GM23338 (cell line): Measurements from ENCODE around the gene C10orf71. TPM values are rescaled to one million over a fixed set of nuclear protein-coding genes. Genes with fewer than 3 reads are reported as not detected.

ENCODE experiments used
- ATAC-seq: fragments of 200-7000 bp; cut with Tn5 transposase; 3 replicates; pipeline ENCODE4 v1.9.1; 2020
- DNase-seq: peaks from one replicate; pipeline ENCODE4 v3.0.0-alpha.2; 2015; ENCODE audit warnings: low spot score
- H2AFZ ChIP-seq: fragments of 200-600 bp; sonication (generic); 2 replicates; pipeline ENCODE4 v1.8.0; 2016; ENCODE audit warnings: antibody characterized with exemption, mild to moderate bottlenecking, moderate library complexity
- H3F3A ChIP-seq: fragments of 200-600 bp; sonication (generic); replicated peaks from 2 replicates; pipeline ENCODE4 v1.8.0; 2017; ENCODE audit warnings: antibody characterized with exemption, mixed run types, low read depth
- H3K27ac ChIP-seq: fragments of 200-600 bp; sonication (generic); 2 replicates; pipeline ENCODE4 v1.6.1; 2016; ENCODE audit warnings: low read depth
- H3K27me3 ChIP-seq: fragments of 200-600 bp; sonication (generic); 2 replicates; pipeline ENCODE4 v1.8.0; 2016; ENCODE audit warnings: mild to moderate bottlenecking, mixed run types, moderate library complexity; ENCODE audit not compliant: insufficient read depth
- H3K36me3 ChIP-seq: fragments of 200-600 bp; sonication (generic); 2 replicates; pipeline ENCODE4 v1.8.0; 2016; ENCODE audit warnings: mild to moderate bottlenecking; ENCODE audit not compliant: insufficient read depth
- H3K4me1 ChIP-seq: fragments of 200-600 bp; sonication (generic); 2 replicates; pipeline ENCODE4 v1.8.0; 2016; ENCODE audit warnings: mild to moderate bottlenecking, moderate library complexity; ENCODE audit not compliant: insufficient read depth
- H3K4me2 ChIP-seq: fragments of 200-600 bp; sonication (generic); 2 replicates; pipeline ENCODE4 v1.7.1; 2017; ENCODE audit warnings: mixed run types
- H3K4me3 ChIP-seq: fragments of 200-600 bp; sonication (generic); 2 replicates; pipeline ENCODE4 v1.6.1; 2016; ENCODE audit warnings: mixed run types
- H3K79me2 ChIP-seq: fragments of 200-600 bp; sonication (generic); replicated peaks from 2 replicates; pipeline ENCODE4 v1.8.0; 2017; ENCODE audit warnings: mild to moderate bottlenecking; ENCODE audit not compliant: insufficient read depth
- H3K9me2 ChIP-seq: fragments of 200-600 bp; sonication (generic); 2 replicates; pipeline ENCODE4 v1.8.0; 2017; ENCODE audit not compliant: insufficient read depth
- H4K20me1 ChIP-seq: fragments of 200-600 bp; sonication (generic); replicated peaks from 2 replicates; pipeline ENCODE4 v1.8.0; 2017; ENCODE audit warnings: mild to moderate bottlenecking; ENCODE audit not compliant: insufficient read depth
- H3K27ac Mint-ChIP-seq: 2 replicates; pipeline ENCODE4 v1.8.0; 2020; ENCODE audit warnings: inconsistent platforms, mild to moderate bottlenecking, moderate library complexity, mixed read lengths
- H3K27me3 Mint-ChIP-seq: 3 replicates; pipeline ENCODE4 v1.8.0; 2022; ENCODE audit warnings: low read depth, mild to moderate bottlenecking, moderate library complexity, mixed read lengths, inconsistent platforms; ENCODE audit not compliant: insufficient read depth, poor library complexity
- H3K36me3 Mint-ChIP-seq: 3 replicates; pipeline ENCODE4 v1.8.0; 2021; ENCODE audit warnings: low read depth, mild to moderate bottlenecking, inconsistent platforms, moderate library complexity, mixed read lengths
- H3K4me1 Mint-ChIP-seq: 3 replicates; pipeline ENCODE4 v1.8.0; 2020; ENCODE audit warnings: mild to moderate bottlenecking, inconsistent platforms, mixed read lengths
- H3K4me3 Mint-ChIP-seq: 3 replicates; pipeline ENCODE4 v1.8.0; 2021; ENCODE audit warnings: moderate library complexity, mild to moderate bottlenecking, inconsistent platforms, mixed read lengths
- H3K9me3 Mint-ChIP-seq: 3 replicates; pipeline ENCODE4 v1.8.0; 2020; ENCODE audit warnings: moderate library complexity, mild to moderate bottlenecking, inconsistent platforms, mixed read lengths
- EZH2 ChIP-seq: fragments of 200-600 bp; sonication (generic); IDR thresholded peaks from one replicate; pipeline ENCODE4 v1.8.0; 2017; ENCODE audit warnings: antibody characterized with exemption, mild to moderate bottlenecking, low read depth; ENCODE audit not compliant: unreplicated experiment
- EZH2phosphoT487 ChIP-seq: fragments of 200-600 bp; sonication (generic); IDR thresholded peaks from one replicate; pipeline ENCODE4 v1.8.1; 2018; ENCODE audit warnings: antibody characterized with exemption; ENCODE audit not compliant: unreplicated experiment
- JUNB ChIP-seq: IDR thresholded peaks from one replicate; pipeline ENCODE4 v1.6.1; 2016; ENCODE audit warnings: antibody characterized with exemption; ENCODE audit not compliant: unreplicated experiment
- NANOG ChIP-seq: IDR thresholded peaks from 2 replicates; pipeline ENCODE4 v1.6.1; 2016; ENCODE audit warnings: antibody characterized with exemption, borderline replicate concordance
- POLR2AphosphoS5 ChIP-seq: IDR thresholded peaks from 2 replicates; pipeline ENCODE4 v1.6.1; 2016; ENCODE audit warnings: antibody characterized with exemption, low read depth
- STAT1 ChIP-seq: IDR thresholded peaks from one replicate; pipeline ENCODE4 v1.6.1; 2016; ENCODE audit warnings: antibody characterized with exemption; ENCODE audit not compliant: unreplicated experiment
- ZNF114 ChIP-seq: fragments of 250-450 bp; sonication (Bioruptor Pico); IDR thresholded peaks from 2 replicates; pipeline ENCODE4 v1.5.0; 2020; ENCODE audit warnings: mild to moderate bottlenecking, moderate library complexity
- ZNF331 ChIP-seq: fragments of 250-450 bp; sonication (Bioruptor Pico); IDR thresholded peaks from 2 replicates; pipeline ENCODE4 v1.5.0; 2020; ENCODE audit warnings: low read depth, mild to moderate bottlenecking, moderate library complexity
- polyA plus RNA-seq: library from polyadenylated mRNA; unstranded; fragments of >200 nt; fragmentation: Nextera tagmentation; extraction: Ambion mirVana; gene quantifications from 2 replicates; pipeline ENCODE4 v1.2.1, GENCODE V29; 2016
- total RNA-seq: library from RNA; depleted of rRNA; stranded (reverse); fragments of >200 nt; shearing (Covaris generic); gene quantifications from 2 replicates; pipeline ENCODE4 v1.2.3, GENCODE V29; 2014
- TF ChIP-seq, protein P1 (sequence below): IDR thresholded peaks from 2 replicates; pipeline ENCODE4 v1.6.1; 2016; ENCODE audit warnings: antibody characterized with exemption
- TF ChIP-seq, protein P2 (sequence below): IDR thresholded peaks from one replicate; pipeline ENCODE4 v1.6.1; 2018; ENCODE audit warnings: antibody characterized with exemption; ENCODE audit not compliant: unreplicated experiment
- TF ChIP-seq, protein P3 (sequence below), 2 experiments: fragments of 200-600 bp in 1 of 2; sonication (generic) in 1 of 2; conservative IDR thresholded peaks; 2 replicates each; pipeline versions ENCODE4 v1.5.1 to v1.6.1; 2016 to 2017; ENCODE audit warnings: antibody characterized with exemption in 2 of 2, low read depth in 2 of 2, mild to moderate bottlenecking in 2 of 2, moderate library complexity in 1 of 2

Gene C10orf71
- total and polyA plus RNA-seq, 2 experiments from 2014 or later, result not detected

DNA sequence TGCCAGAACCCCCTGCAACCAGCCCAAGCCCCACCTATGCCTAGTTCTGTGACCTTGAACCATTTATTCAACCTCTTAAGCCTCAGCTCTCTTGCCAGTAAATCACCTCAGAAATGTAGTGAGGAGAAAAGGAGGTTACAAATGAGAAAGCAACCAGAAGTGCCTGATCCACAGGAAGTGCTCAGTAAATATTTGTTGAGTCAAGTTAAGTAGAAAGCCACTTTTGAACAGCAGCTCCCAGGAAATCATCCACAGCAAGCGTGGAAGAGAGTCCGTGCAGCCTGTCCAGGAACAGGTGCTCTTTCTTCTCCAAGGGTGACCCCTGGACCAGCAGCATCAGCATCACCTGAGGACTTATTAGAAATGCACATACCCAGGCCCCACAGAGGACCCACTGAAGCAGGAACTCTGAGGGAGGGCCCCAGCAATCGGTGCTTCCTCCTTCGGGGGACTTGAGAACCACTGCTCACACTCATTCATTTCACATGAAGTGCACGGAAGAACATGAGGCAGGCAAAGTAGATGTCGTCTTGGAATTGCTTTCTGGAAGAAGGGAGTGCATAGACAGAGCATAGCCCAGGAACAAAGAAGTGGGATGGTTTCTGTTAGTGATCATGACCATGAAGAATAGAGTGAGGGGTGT, 6.3 kb upstream of the C10orf71 start (continued):
- TF ChIP-seq, protein P1, sequence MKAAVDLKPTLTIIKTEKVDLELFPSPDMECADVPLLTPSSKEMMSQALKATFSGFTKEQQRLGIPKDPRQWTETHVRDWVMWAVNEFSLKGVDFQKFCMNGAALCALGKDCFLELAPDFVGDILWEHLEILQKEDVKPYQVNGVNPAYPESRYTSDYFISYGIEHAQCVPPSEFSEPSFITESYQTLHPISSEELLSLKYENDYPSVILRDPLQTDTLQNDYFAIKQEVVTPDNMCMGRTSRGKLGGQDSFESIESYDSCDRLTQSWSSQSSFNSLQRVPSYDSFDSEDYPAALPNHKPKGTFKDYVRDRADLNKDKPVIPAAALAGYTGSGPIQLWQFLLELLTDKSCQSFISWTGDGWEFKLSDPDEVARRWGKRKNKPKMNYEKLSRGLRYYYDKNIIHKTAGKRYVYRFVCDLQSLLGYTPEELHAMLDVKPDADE, result no peak
- TF ChIP-seq STAT1, result no peak
- no peak for TF ChIP-seq EZH2phosphoT487
- TF ChIP-seq EZH2, result no peak
- no peak for TF ChIP-seq ZNF331 (CRISPR knock-in tag)
- TF ChIP-seq, protein P2, sequence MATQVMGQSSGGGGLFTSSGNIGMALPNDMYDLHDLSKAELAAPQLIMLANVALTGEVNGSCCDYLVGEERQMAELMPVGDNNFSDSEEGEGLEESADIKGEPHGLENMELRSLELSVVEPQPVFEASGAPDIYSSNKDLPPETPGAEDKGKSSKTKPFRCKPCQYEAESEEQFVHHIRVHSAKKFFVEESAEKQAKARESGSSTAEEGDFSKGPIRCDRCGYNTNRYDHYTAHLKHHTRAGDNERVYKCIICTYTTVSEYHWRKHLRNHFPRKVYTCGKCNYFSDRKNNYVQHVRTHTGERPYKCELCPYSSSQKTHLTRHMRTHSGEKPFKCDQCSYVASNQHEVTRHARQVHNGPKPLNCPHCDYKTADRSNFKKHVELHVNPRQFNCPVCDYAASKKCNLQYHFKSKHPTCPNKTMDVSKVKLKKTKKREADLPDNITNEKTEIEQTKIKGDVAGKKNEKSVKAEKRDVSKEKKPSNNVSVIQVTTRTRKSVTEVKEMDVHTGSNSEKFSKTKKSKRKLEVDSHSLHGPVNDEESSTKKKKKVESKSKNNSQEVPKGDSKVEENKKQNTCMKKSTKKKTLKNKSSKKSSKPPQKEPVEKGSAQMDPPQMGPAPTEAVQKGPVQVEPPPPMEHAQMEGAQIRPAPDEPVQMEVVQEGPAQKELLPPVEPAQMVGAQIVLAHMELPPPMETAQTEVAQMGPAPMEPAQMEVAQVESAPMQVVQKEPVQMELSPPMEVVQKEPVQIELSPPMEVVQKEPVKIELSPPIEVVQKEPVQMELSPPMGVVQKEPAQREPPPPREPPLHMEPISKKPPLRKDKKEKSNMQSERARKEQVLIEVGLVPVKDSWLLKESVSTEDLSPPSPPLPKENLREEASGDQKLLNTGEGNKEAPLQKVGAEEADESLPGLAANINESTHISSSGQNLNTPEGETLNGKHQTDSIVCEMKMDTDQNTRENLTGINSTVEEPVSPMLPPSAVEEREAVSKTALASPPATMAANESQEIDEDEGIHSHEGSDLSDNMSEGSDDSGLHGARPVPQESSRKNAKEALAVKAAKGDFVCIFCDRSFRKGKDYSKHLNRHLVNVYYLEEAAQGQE, result no peak
- TF ChIP-seq ZNF114, result no peak
- TF ChIP-seq, protein P3, sequence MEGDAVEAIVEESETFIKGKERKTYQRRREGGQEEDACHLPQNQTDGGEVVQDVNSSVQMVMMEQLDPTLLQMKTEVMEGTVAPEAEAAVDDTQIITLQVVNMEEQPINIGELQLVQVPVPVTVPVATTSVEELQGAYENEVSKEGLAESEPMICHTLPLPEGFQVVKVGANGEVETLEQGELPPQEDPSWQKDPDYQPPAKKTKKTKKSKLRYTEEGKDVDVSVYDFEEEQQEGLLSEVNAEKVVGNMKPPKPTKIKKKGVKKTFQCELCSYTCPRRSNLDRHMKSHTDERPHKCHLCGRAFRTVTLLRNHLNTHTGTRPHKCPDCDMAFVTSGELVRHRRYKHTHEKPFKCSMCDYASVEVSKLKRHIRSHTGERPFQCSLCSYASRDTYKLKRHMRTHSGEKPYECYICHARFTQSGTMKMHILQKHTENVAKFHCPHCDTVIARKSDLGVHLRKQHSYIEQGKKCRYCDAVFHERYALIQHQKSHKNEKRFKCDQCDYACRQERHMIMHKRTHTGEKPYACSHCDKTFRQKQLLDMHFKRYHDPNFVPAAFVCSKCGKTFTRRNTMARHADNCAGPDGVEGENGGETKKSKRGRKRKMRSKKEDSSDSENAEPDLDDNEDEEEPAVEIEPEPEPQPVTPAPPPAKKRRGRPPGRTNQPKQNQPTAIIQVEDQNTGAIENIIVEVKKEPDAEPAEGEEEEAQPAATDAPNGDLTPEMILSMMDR (conservative IDR thresholded peaks at IDR 0.05; ENCODE audit: low read depth in 2 of 2), result no peak
- TF ChIP-seq NANOG, result no peak
- no peak for TF ChIP-seq POLR2AphosphoS5

DNA sequence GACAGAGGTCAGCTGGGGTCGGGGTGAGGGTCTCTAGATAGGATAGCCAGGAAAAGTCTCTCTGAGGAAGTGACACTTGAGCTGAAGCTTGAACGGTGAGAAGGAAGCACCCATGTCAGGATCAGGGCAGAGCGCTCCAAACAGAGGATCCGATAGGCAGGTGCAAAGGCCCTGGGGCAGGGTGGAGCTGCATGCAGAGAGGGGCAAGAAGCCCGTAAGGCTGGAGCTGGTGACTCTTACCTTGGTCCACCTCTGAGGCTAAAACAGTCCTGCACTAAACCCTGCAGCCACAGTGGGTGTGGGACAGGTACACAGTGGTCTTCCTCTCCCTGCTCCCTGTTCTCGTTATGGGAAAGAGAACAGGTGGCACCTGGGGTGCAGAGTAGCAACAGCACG, 5.8 kb upstream of the C10orf71 start:
- Histone ChIP-seq H3K27me3 (no peaks in the 10 kb centered on the region), H3K36me3 (no peaks in the 10 kb centered on the region), H3K79me2 (no peaks in the 10 kb centered on the region), H3K9me2 (no peaks in the 10 kb centered on the region), H3K4me3 (no peak overlapping the region), H3K4me2 (no peak overlapping the region), H2AFZ (no peak overlapping the region), H3F3A (no peaks in the 10 kb centered on the region), H3K27ac (no peak overlapping the region), H3K4me1 (no peaks in the 10 kb centered on the region), H4K20me1 (no peaks in the 10 kb centered on the region)
- H3K36me3 Mint-ChIP-seq, result no peaks in the 10 kb centered on the region
- peaks cover 13% of the 10 kb centered on the region for H3K4me1 Mint-ChIP-seq
- no peaks in the 10 kb centered on the region for H3K9me3 Mint-ChIP-seq
- no peak overlapping the region for H3K27ac Mint-ChIP-seq
- peaks cover 9% of the 10 kb centered on the region for H3K27me3 Mint-ChIP-seq
- no peak overlapping the region for H3K4me3 Mint-ChIP-seq
- DNase-seq (no peak), ATAC-seq (no peak)
- no peak for TF ChIP-seq JUNB
- TF ChIP-seq, protein P3 (conservative IDR thresholded peaks at IDR 0.05; ENCODE audit: low read depth in 2 of 2), result no peak
- TF ChIP-seq, protein P2, result no peak
- TF ChIP-seq STAT1, result no peak
- no peak for TF ChIP-seq POLR2AphosphoS5
- no peak for TF ChIP-seq EZH2
- TF ChIP-seq, protein P1, result no peak
